Lower lobe of right lung (tissue), 2 donors: ENCODE data around the gene MCEE. TPM values are rescaled to one million over a fixed set of nuclear protein-coding genes. Genes with fewer than 3 reads are reported as not detected.
A peak's percentile ranks its signal among the peaks of the same experiment; 100 is the strongest.
"Not testable (repeated sequence)": the region's sequence is repeated elsewhere in the genome, so short reads cannot be mapped to it uniquely, and the experiment has no call there.

Experiments used
- ATAC-seq, 2 donors: fragments of 200-7000 bp; cut with Tn5 transposase; one replicate each; pipeline ENCODE4 v1.9.1; 2020 to 2022; ENCODE audit warnings: mild to moderate bottlenecking in 2 of 2, moderate library complexity in 2 of 2
- DNase-seq: peaks from one replicate; pipeline ENCODE4 v3.0.0-alpha.2; 2020
- H3K27ac ChIP-seq: fragments of 200-600 bp; one replicate; pipeline ENCODE4 v1.8.0; 2022
- H3K27me3 ChIP-seq: fragments of 200-600 bp; one replicate; pipeline ENCODE4 v1.8.0; 2022; ENCODE audit warnings: low read depth
- H3K36me3 ChIP-seq: fragments of 200-600 bp; one replicate; pipeline ENCODE4 v1.8.0; 2022; ENCODE audit warnings: mild to moderate bottlenecking
- H3K4me1 ChIP-seq: fragments of 200-600 bp; one replicate; pipeline ENCODE4 v1.8.0; 2022
- H3K4me3 ChIP-seq: fragments of 200-600 bp; one replicate; pipeline ENCODE4 v1.8.0; 2022; ENCODE audit warnings: mild to moderate bottlenecking
- H3K9me3 ChIP-seq: fragments of 200-600 bp; one replicate; pipeline ENCODE4 v1.8.0; 2022
- CTCF ChIP-seq: fragments of 200-600 bp; IDR thresholded peaks from one replicate; pipeline ENCODE4 v1.8.0; 2022; ENCODE audit warnings: antibody characterized with exemption, mild to moderate bottlenecking
- intact Hi-C: fragments of 100-400 bp; cut with DNase I; formaldehyde crosslinking; loops from one replicate; pipeline ENCODE4 v1.11.0; 2022
- long read RNA-seq: library from polyadenylated mRNA; unstranded; transcript quantifications from one replicate; pipeline ENCODE4 v2.0.0, GENCODE V29; 2021
- total RNA-seq: library from RNA; stranded (reverse); fragmentation: NEBNext Ultra II Directional; extraction: Animal tissue kit (Norgen Biotek cat#: 25700); gene quantifications from one replicate; pipeline ENCODE4 v1.2.1, GENCODE V29; 2021
- donor health status: DM: no; HTN: yes; CAD: no; lungs with severe emphysema.

Gene MCEE
- 22.2 TPM for total RNA-seq
- long read RNA-seq, transcript MCEE-201 (3 exons, 835 nt): major isoform, 10 of 15 reads
- long read RNA-seq, partial matches to known transcripts: 0 of 15 reads
- long read RNA-seq, other reads (novel, unspliced or antisense): 5 of 15 reads

GRCh38 chr2:71130152-71130904, at the start of gene MCEE, which contains the start of gene MPHOSPH10:
Gene MCEE (minus strand): TSS chr2:71130229. CDS start chr2:71130219, 10 bp downstream.
Gene MPHOSPH10 (plus strand): TSS chr2:71130634. CDS start chr2:71130666, 32 bp downstream.
- no peak for TF ChIP-seq CTCF
- intact Hi-C loops: no loop called here

GRCh38 chr2:71178836-71179235, 48.8 kb upstream of the MCEE start:
- H3K36me3 ChIP-seq, H3K4me1 ChIP-seq, H3K27ac ChIP-seq, ATAC-seq, intact Hi-C loops, H3K4me3 ChIP-seq, H3K27me3 ChIP-seq, DNase-seq, H3K9me3 ChIP-seq: not testable (repeated sequence)

More at GRCh38 chr2:71130152-71130904, at the start of gene MCEE, which contains the start of gene MPHOSPH10:
- ATAC-seq (peak; percentile 98 to 99), DNase-seq (peak; percentile 94)
- Histone ChIP-seq H3K4me3 (peak within 1 kb of the TSS; percentile 91), H3K27me3 (no peaks in the 10 kb centered on the region), H3K9me3 (no peaks in the 10 kb centered on the region), H3K4me1 (peaks cover 39% of the 10 kb centered on the region), H3K27ac (peak within 1 kb of the TSS; percentile 94), H3K36me3 (peaks cover 26% of the 10 kb centered on the region)

GRCh38 chr2:71174207-71174606, 44.2 kb upstream of the MCEE start:
- H3K4me3 ChIP-seq: no peak overlapping the region

GRCh38 chr2:71173096-71173495, 43.1 kb upstream of the MCEE start:
- H3K4me3 ChIP-seq: no peak overlapping the region
- intact Hi-C loops: no loop called here
- H3K27me3 ChIP-seq: peaks cover 4% of the 10 kb centered on the region
- no peak for DNase-seq
- H3K4me1 ChIP-seq: no peaks in the 10 kb centered on the region
- H3K27ac ChIP-seq: no peak overlapping the region
- ATAC-seq: no peak
- H3K36me3 ChIP-seq: no peaks in the 10 kb centered on the region
- no peak for TF ChIP-seq CTCF
- H3K9me3 ChIP-seq: no peaks in the 10 kb centered on the region

More at GRCh38 chr2:71174207-71174606, 44.2 kb upstream of the MCEE start:
- Histone ChIP-seq H3K36me3 (no peaks in the 10 kb centered on the region), H3K27me3 (peaks cover 4% of the 10 kb centered on the region), H3K9me3 (no peaks in the 10 kb centered on the region), H3K27ac (no peak overlapping the region), H3K4me1 (no peaks in the 10 kb centered on the region)
- no peak for DNase-seq
- ATAC-seq: no peak
- TF ChIP-seq CTCF: no peak
- intact Hi-C loops: no loop called here

- H3K27ac ChIP-seq: no peak overlapping the region
- DNase-seq (no peak), ATAC-seq (no peak)
- no peaks in the 10 kb centered on the region for H3K36me3 ChIP-seq
- no peaks in the 10 kb centered on the region for H3K27me3 ChIP-seq
- no peaks in the 10 kb centered on the region for H3K4me1 ChIP-seq
- intact Hi-C loops: no loop called here
- H3K4me3 ChIP-seq: no peak overlapping the region
- H3K9me3 ChIP-seq: no peaks in the 10 kb centered on the region
- no peak for TF ChIP-seq CTCF
Observed at GRCh38 chr2:71166812-71167211, 36.8 kb upstream of the MCEE start.
